ENCODE data around the gene ATG7. TPM values are rescaled to one million over a fixed set of nuclear protein-coding genes. Genes with fewer than 3 reads are reported as not detected.

ATG7 gene
- total RNA-seq, 2 donors from 2014 or later: 33.9 to 38.4 TPM

GRCh38 chr3:11541321-11542303, 269.4 kb downstream of the ATG7 start:
- no peak for TF ChIP-seq CTCF (conservative IDR thresholded peaks at IDR 0.05)
- H3K36me3 Mint-ChIP-seq (ENCODE audit: low read depth): no peaks in the 10 kb centered on the region
- Histone ChIP-seq H3K27me3 (ENCODE audit: control insufficient read depth, insufficient read depth, low read length, poor library complexity, severe bottlenecking) (no peaks in the 10 kb centered on the region), H3K4me3 (ENCODE audit: low read length) (no peak overlapping the region), H3K9me3 (ENCODE audit: control insufficient read depth, low read length) (no peaks in the 10 kb centered on the region), H3K36me3 (ENCODE audit: control insufficient read depth, insufficient read depth, low read length) (no peaks in the 10 kb centered on the region), H3K4me1 (ENCODE audit: control insufficient read depth, insufficient read depth, low read length) (no peaks in the 10 kb centered on the region), H3K9ac (ENCODE audit: extremely low read depth, low read length, poor library complexity, severe bottlenecking) (no peak overlapping the region), H3K27ac (ENCODE audit: low read depth, low read length) (no peak overlapping the region)
- peaks cover 3% of the 10 kb centered on the region for H3K9me3 Mint-ChIP-seq
- no peak for DNase-seq
- no peak overlapping the region for H3K4me3 Mint-ChIP-seq
- H3K27ac Mint-ChIP-seq: no peak overlapping the region
- H3K27me3 Mint-ChIP-seq (ENCODE audit: insufficient read depth): no peaks in the 10 kb centered on the region
- peaks cover 5% of the 10 kb centered on the region for H3K4me1 Mint-ChIP-seq
- WGBS, 2 experiments (ENCODE audit: insufficient coverage in 1 of 2, insufficient read length in 1 of 2): 94 to 96% methylated on average over 15 to 16 of the region's 16 CpGs

DNA sequence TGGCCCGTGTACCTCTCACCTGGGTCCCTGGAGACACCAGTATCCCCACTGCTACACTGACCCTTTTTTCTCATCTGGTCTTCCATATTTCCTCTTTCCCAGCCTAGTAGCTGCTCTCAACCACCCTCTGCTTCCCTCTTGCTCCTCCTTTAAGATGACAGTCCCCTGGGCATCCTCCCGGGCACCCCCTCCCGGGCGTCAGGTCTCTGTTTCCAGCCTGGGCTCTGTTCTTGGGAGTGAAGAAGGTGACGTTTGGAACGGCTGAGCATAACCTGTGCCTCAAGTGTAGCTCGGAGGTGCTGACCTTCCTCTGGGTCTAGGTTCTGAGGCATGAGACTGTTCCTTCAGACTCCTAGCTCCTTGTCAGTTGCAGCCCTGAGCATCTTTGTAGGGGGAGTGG, 270.4 kb downstream of the ATG7 start:
- no peaks in the 10 kb centered on the region for H3K9me3 ChIP-seq (ENCODE audit: control insufficient read depth, low read length)
- no peak overlapping the region for H3K27ac ChIP-seq (ENCODE audit: low read depth, low read length)
- WGBS, 2 experiments (ENCODE audit: insufficient coverage in 1 of 2, insufficient read length in 1 of 2): 93 to 96% methylated on average over 4 to 7 of the region's 7 CpGs
- TF ChIP-seq CTCF (conservative IDR thresholded peaks at IDR 0.05): no peak
- H3K4me1 ChIP-seq (ENCODE audit: control insufficient read depth, insufficient read depth, low read length): no peaks in the 10 kb centered on the region
- no peak overlapping the region for H3K9ac ChIP-seq (ENCODE audit: extremely low read depth, low read length, poor library complexity, severe bottlenecking)
- no peaks in the 10 kb centered on the region for H3K36me3 ChIP-seq (ENCODE audit: control insufficient read depth, insufficient read depth, low read length)
- DNase-seq: no peak
- Mint-ChIP-seq H3K4me3 (no peak overlapping the region), H3K27ac (no peak overlapping the region), H3K4me1 (peaks cover 5% of the 10 kb centered on the region), H3K36me3 (ENCODE audit: low read depth) (no peaks in the 10 kb centered on the region), H3K9me3 (peaks cover 3% of the 10 kb centered on the region), H3K27me3 (ENCODE audit: insufficient read depth) (no peaks in the 10 kb centered on the region)
- H3K27me3 ChIP-seq (ENCODE audit: control insufficient read depth, insufficient read depth, low read length, poor library complexity, severe bottlenecking): no peaks in the 10 kb centered on the region
- H3K4me3 ChIP-seq (ENCODE audit: low read length): no peak overlapping the region

- Histone ChIP-seq H3K27me3 (ENCODE audit: control insufficient read depth, insufficient read depth, low read length, poor library complexity, severe bottlenecking) (no peaks in the 10 kb centered on the region), H3K9me3 (ENCODE audit: control insufficient read depth, low read length) (no peaks in the 10 kb centered on the region), H3K4me1 (ENCODE audit: control insufficient read depth, insufficient read depth, low read length) (no peaks in the 10 kb centered on the region), H3K4me3 (ENCODE audit: low read length) (no peak overlapping the region), H3K9ac (ENCODE audit: extremely low read depth, low read length, poor library complexity, severe bottlenecking) (no peak overlapping the region), H3K27ac (ENCODE audit: low read depth, low read length) (no peak overlapping the region), H3K36me3 (ENCODE audit: control insufficient read depth, insufficient read depth, low read length) (no peaks in the 10 kb centered on the region)
- no peaks in the 10 kb centered on the region for H3K36me3 Mint-ChIP-seq (ENCODE audit: low read depth)
- peaks cover 5% of the 10 kb centered on the region for H3K4me1 Mint-ChIP-seq
- H3K9me3 Mint-ChIP-seq: peaks cover 3% of the 10 kb centered on the region
- 96% methylated on average over 9 to 19 of the region's 19 CpGs for WGBS, 2 experiments (ENCODE audit: insufficient coverage in 1 of 2, insufficient read length in 1 of 2)
- no peak for TF ChIP-seq CTCF (conservative IDR thresholded peaks at IDR 0.05)
- H3K27ac Mint-ChIP-seq: no peak overlapping the region
- no peak for DNase-seq
- no peaks in the 10 kb centered on the region for H3K27me3 Mint-ChIP-seq (ENCODE audit: insufficient read depth)
- no peak overlapping the region for H3K4me3 Mint-ChIP-seq
Measured at GRCh38 chr3:11543141-11543947, 271.1 kb downstream of the ATG7 start.
